ENCODE data around the gene MPDZ. TPM values are rescaled to one million over a fixed set of nuclear protein-coding genes. Genes with fewer than 3 reads are reported as not detected.
A peak's percentile ranks its signal among the peaks of the same experiment; 100 is the strongest.

Gene MPDZ
- total and polyA plus RNA-seq, 12 donors = 28.0 to 100 (median 75.4) TPM

GRCh38 chr9:13089666-13090065 lies 189.8 kb downstream of the MPDZ start:
- H3K27me3 ChIP-seq = no peaks in the 10 kb centered on the region
- no peak for ATAC-seq
- no peak for DNase-seq
- H3K4me3 ChIP-seq = no peak overlapping the region
- no peak overlapping the region for H3K27ac ChIP-seq
- TF ChIP-seq, protein P1, sequence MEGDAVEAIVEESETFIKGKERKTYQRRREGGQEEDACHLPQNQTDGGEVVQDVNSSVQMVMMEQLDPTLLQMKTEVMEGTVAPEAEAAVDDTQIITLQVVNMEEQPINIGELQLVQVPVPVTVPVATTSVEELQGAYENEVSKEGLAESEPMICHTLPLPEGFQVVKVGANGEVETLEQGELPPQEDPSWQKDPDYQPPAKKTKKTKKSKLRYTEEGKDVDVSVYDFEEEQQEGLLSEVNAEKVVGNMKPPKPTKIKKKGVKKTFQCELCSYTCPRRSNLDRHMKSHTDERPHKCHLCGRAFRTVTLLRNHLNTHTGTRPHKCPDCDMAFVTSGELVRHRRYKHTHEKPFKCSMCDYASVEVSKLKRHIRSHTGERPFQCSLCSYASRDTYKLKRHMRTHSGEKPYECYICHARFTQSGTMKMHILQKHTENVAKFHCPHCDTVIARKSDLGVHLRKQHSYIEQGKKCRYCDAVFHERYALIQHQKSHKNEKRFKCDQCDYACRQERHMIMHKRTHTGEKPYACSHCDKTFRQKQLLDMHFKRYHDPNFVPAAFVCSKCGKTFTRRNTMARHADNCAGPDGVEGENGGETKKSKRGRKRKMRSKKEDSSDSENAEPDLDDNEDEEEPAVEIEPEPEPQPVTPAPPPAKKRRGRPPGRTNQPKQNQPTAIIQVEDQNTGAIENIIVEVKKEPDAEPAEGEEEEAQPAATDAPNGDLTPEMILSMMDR (IDR thresholded peaks at IDR 0.05) = no peak
- intact Hi-C loops (cut with DNase I) = loop anchor here (2.0 to 10.0 kb wide), 12 partner anchors 52 to 372 kb away; no protein-coding TSS in a partner anchor
- H3K9me3 ChIP-seq = no peaks in the 10 kb centered on the region
- H3K36me3 ChIP-seq = no peaks in the 10 kb centered on the region
- H3K4me1 ChIP-seq = peaks cover 0 to 7% (median 0%) of the 10 kb centered on the region in 9 donors

DNA sequence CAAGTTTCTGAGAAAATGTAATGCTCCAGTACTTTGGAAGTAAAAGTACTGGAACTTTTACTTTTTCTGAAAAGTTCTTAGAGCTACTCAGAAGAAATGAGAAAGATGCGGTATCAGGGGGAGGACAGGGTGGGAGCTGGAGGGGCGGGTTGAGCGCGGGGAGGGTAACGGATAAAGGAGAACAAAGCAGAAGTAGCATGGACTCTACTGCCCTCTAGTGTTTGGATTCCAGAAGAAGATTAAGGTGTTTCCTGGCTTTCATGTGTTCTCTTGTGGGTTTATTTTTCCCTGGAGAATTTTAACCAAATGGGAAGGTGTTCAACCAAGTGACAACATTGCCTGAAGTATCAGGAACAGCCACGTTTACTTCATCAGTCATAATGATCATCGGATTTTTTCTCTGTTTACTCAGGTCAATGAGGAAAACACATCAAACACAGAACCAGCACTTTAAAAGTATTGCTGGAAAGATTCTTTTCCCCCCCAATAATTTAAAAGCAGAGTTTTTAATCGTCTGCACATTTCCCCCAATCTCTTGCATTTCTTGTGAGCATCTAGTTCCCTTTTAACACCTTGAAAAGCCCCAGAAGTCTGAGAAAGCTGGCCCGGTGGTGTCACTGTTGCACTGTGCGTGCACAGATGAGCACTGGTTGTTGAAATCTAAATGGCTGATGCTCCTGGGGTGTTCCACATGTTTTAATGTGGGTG lies 190.6 kb downstream of the MPDZ start:
- ATAC-seq = peak in 5 of 8 donors; percentile 51 to 73 (median 65)

DNA sequence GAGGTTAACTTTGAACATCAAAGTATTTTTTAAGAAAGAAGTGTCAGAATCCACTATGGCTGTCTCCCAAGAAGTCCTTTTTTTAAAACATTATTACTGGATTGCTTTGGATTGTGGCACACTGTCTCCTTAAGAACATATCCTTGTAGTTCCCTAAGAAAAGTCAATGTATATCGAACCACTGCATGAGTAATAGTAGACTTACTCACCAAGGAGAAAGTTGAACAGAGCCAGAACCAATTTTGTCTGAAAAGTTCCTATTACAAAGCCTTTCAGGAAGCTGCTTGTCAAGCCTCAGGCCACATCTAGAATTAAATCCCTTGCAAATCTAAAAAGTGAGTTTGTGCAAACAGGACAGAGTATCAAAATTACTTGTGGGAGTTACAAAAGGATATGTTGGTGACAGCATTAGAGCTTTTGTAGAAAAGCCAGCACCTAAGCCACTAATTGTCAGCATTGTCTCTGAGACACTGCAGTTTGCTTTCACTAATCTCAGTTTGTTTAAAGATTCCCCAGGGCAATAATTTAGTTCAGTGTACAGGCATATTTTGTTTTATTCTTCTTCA lies 195.4 kb downstream of the MPDZ start:
- DNase-seq = no peak
- H3K9me3 ChIP-seq = peaks cover 0 to 5% (median 0%) of the 10 kb centered on the region in 11 donors
- no peak overlapping the region for H3K4me3 ChIP-seq
- TF ChIP-seq, protein P1 (IDR thresholded peaks at IDR 0.05) = no peak
- no peak overlapping the region for H3K27ac ChIP-seq
- no peaks in the 10 kb centered on the region for H3K27me3 ChIP-seq
- peaks cover 0 to 6% (median 0%) of the 10 kb centered on the region in 9 donors for H3K4me1 ChIP-seq
- intact Hi-C loops (cut with DNase I) = loop anchor here in 4 of 10 donors (2.0 to 10.0 kb wide), 3 partner anchors 49 to 363 kb away; no protein-coding TSS in a partner anchor
- 56% methylated on average over 1 of the region's 1 CpG for WGBS, 2 donors
- no peaks in the 10 kb centered on the region for H3K36me3 ChIP-seq
- no peak for ATAC-seq

More for the DNA sequence above, 190.6 kb downstream of the MPDZ start:
- no peaks in the 10 kb centered on the region for H3K36me3 ChIP-seq
- H3K27me3 ChIP-seq = no peaks in the 10 kb centered on the region
- H3K4me1 ChIP-seq = peaks cover 0 to 7% (median 0%) of the 10 kb centered on the region in 9 donors
- 18% methylated on average over 10 of the region's 10 CpGs for WGBS, 2 donors
- intact Hi-C loops (cut with DNase I) = loop anchor here (1.0 to 10.0 kb wide), 12 partner anchors 52 to 372 kb away; no protein-coding TSS in a partner anchor
- TF ChIP-seq, protein P1 (IDR thresholded peaks at IDR 0.05) = peak; percentile 59 to 84 (median 76)
- peak overlapping the region in 1 of 10 donors; percentile 16 for H3K4me3 ChIP-seq
- no peaks in the 10 kb centered on the region for H3K9me3 ChIP-seq
- H3K27ac ChIP-seq = no peak overlapping the region
- DNase-seq = peak in 1 of 2 donors; percentile 13

DNA sequence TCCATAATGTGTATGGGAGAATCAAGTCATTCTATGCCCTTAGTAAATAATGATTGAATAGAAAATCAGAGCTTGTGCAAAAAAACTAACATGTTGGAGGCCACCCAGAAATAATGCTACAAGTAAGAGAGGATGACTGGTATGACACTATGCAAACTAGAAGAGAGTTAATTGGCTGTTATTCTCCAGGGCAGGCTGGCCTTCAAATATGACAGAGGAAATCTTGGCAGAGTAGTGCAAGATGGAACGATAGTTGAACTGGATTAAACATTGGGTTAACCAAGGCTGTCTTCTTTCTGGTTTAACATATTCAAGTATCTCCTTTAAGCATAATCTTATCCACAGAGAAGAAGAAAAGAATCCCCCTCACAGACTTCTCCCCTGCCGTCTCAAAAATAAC lies 196.1 kb downstream of the MPDZ start:
- Histone ChIP-seq H3K36me3 (no peaks in the 10 kb centered on the region), H3K27me3 (no peaks in the 10 kb centered on the region), H3K27ac (no peak overlapping the region), H3K4me1 (no peaks in the 10 kb centered on the region), H3K9me3 (peaks cover 0 to 5% (median 0%) of the 10 kb centered on the region in 11 donors), H3K4me3 (no peak overlapping the region)
- 68 to 70% methylated on average over 2 of the region's 2 CpGs for WGBS, 2 donors
- ATAC-seq (no peak), DNase-seq (no peak)
- TF ChIP-seq, protein P1 (IDR thresholded peaks at IDR 0.05) = no peak
- intact Hi-C loops (cut with DNase I) = loop anchor here in 3 of 10 donors (10.0 kb wide), 2 partner anchors 49 to 199 kb away; no protein-coding TSS in a partner anchor
